Keratinocyte (primary cell): ENCODE results near the gene UBR3. TPM values are rescaled to one million over a fixed set of nuclear protein-coding genes. Genes with fewer than 3 reads are reported as not detected.
A peak's percentile ranks its signal among the peaks of the same experiment; 100 is the strongest.

ENCODE experiments used
- DNase-seq: peaks from one replicate; pipeline ENCODE4 v3.0.0-alpha.2; 2011; ENCODE audit warnings: low read depth, missing footprints, low spot score
- FAIRE-seq: peaks from 2 replicates; lab custom pipeline; 2011; peaks lifted over from hg19 to GRCh38; lab: Jason Lieb, UNC
- H2AFZ ChIP-seq: 2 replicates; pipeline ENCODE4 v1.6.0; 2012; ENCODE audit warnings: low read length, control low read depth, inconsistent platforms; ENCODE audit not compliant: control insufficient read depth
- H3K27ac ChIP-seq: 2 replicates; pipeline ENCODE4 v1.5.1; 2011; ENCODE audit warnings: low read length; ENCODE audit not compliant: control insufficient read depth, insufficient read depth
- H3K27me3 ChIP-seq: 3 replicates; pipeline ENCODE4 v1.6.0; 2011; ENCODE audit warnings: low read length; ENCODE audit not compliant: control insufficient read depth, insufficient read depth; ENCODE audit errors: extremely low read depth
- H3K36me3 ChIP-seq, 2 experiments: 2 replicates in 1 of 2; 3 replicates in 1 of 2; pipeline ENCODE4 v1.5.1; 2011; ENCODE audit warnings: low read length in 2 of 2, mild to moderate bottlenecking in 1 of 2; ENCODE audit not compliant: control insufficient read depth in 2 of 2, insufficient read depth in 2 of 2; ENCODE audit errors: extremely low read depth in 1 of 2
- H3K4me1 ChIP-seq: 3 replicates; pipeline ENCODE4 v1.5.1; 2011; ENCODE audit warnings: low read length; ENCODE audit not compliant: control insufficient read depth, insufficient read depth; ENCODE audit errors: extremely low read depth
- H3K4me2 ChIP-seq: 3 replicates; pipeline ENCODE4 v1.6.0; 2011; ENCODE audit warnings: low read depth, low read length; ENCODE audit not compliant: control insufficient read depth, insufficient read depth; ENCODE audit errors: extremely low read depth
- H3K4me3 ChIP-seq, 3 experiments: fragments of 200-600 bp in 1 of 3; sonication (generic) in 1 of 3; 2 replicates in 2 of 3; 3 replicates in 1 of 3; pipeline ENCODE4 v1.5.1; 2011 to 2016; ENCODE audit warnings: low read length in 3 of 3, mild to moderate bottlenecking in 3 of 3, control low read depth in 2 of 3, inconsistent platforms in 1 of 3, low read depth in 1 of 3, mixed read lengths in 1 of 3, mixed run types in 1 of 3, moderate library complexity in 1 of 3; ENCODE audit not compliant: control insufficient read depth in 2 of 3, insufficient read depth in 2 of 3; ENCODE audit errors: extremely low read depth in 1 of 3
- H3K79me2 ChIP-seq: 2 replicates; pipeline ENCODE4 v1.6.0; 2012; ENCODE audit warnings: low read length; ENCODE audit not compliant: control insufficient read depth, insufficient read depth
- H3K9ac ChIP-seq: 3 replicates; pipeline ENCODE4 v1.6.0; 2011; ENCODE audit warnings: low read length; ENCODE audit not compliant: control insufficient read depth, insufficient read depth; ENCODE audit errors: extremely low read depth
- H3K9me1 ChIP-seq: 3 replicates; pipeline ENCODE4 v1.6.0; 2011; ENCODE audit warnings: low read length; ENCODE audit not compliant: control insufficient read depth, insufficient read depth; ENCODE audit errors: extremely low read depth
- H3K9me3 ChIP-seq: 2 replicates; pipeline ENCODE4 v1.5.1; 2012; ENCODE audit warnings: low read depth, low read length; ENCODE audit not compliant: control insufficient read depth
- H4K20me1 ChIP-seq: 3 replicates; pipeline ENCODE4 v1.6.0; 2011; ENCODE audit warnings: low read length; ENCODE audit not compliant: control insufficient read depth, insufficient read depth; ENCODE audit errors: extremely low read depth
- EZH2 ChIP-seq: IDR thresholded peaks from one replicate; pipeline ENCODE4 v1.6.1; 2012; ENCODE audit warnings: inconsistent platforms, mild to moderate bottlenecking, low read length, moderate library complexity
- dilution Hi-C: fragments of 300-500 bp; cut with MboI; formaldehyde crosslinking; loops from one replicate; pipeline ENCODE4 v1.7.0; 2020; ENCODE audit warnings: low sequenced_read_pairs; ENCODE audit not compliant: extremely low pct_ligation_motif_present
- polyA plus RNA-seq, 5 experiments: library from polyadenylated mRNA; depleted of rRNA in 3 of 5; stranded (reverse) in 3 of 5; stranded (forward) in 1 of 5; unstranded in 1 of 5; fragments of >200 nt; gene quantifications; 1 replicate in 1 of 5; 2 replicates in 3 of 5; 3 replicates in 1 of 5; pipeline versions ENCODE4 v1.2.1 to v1.2.3, GENCODE V29; 2011 to 2012; ENCODE audit warnings: missing spikeins in 2 of 5, low read depth in 1 of 5, low replicate concordance in 1 of 5
- TF ChIP-seq, protein P1 (sequence below), 3 experiments: IDR thresholded peaks in 1 of 3; conservative IDR thresholded peaks in 1 of 3; optimal IDR thresholded peaks in 1 of 3; 2 replicates in 2 of 3; 3 replicates in 1 of 3; pipeline versions ENCODE3 to v1.5.1; 2011; ENCODE audit warnings: low read length in 3 of 3, mild to moderate bottlenecking in 3 of 3, moderate library complexity in 2 of 3, control low read depth in 1 of 3, inconsistent platforms in 1 of 3; ENCODE audit not compliant: insufficient read depth in 2 of 3; ENCODE audit errors: extremely low read depth in 1 of 3

Gene UBR3
- polyA plus RNA-seq, 1 donor (not counting 4 experiments of a cell fraction or from before 2014, with no cell fraction given): 14.7 TPM

DNA sequence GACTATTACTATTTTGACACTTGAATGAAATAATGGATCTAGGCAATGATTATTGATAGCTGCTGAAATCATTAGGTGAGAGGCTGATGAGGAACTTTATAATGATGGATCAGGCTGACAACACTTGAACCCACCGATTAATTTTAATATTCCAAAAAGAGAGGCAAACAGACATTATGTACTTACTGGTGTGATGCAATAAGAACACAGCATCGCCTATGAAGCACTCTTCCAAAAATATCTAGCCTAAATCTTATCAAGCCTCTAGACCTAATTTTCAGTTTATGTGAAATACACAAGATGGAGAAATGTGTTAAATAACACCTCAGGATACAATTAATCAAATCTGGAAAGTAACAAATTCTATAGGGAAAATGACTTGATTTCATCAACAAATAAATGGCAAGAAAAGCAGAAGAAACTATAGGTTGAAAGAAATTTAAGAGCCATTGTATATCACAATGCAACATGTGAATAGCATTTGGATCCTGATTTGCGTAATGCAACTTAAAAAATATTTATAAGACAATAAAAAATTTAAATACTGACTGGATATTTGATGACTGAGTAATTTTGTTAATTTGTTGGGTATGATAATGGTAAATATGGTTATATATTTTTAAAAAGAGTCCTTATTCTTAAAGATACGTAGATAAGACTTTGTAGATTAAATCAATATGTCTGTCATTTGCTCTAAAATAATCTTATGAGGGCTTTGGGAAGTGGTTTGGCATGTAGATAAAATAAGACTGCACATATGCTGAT is 45.8 kb upstream of the UBR3 start:
- DNase-seq (no peak), FAIRE-seq (no peak)
- Histone ChIP-seq H3K4me2 (no peak overlapping the region), H4K20me1 (no peaks in the 10 kb centered on the region), H3K36me3 (no peaks in the 10 kb centered on the region), H3K9me1 (no peaks in the 10 kb centered on the region), H3K4me1 (no peaks in the 10 kb centered on the region), H3K79me2 (no peaks in the 10 kb centered on the region), H3K9me3 (no peaks in the 10 kb centered on the region), H2AFZ (no peak overlapping the region), H3K27me3 (no peaks in the 10 kb centered on the region), H3K27ac (no peak overlapping the region), H3K9ac (no peak overlapping the region), H3K4me3 (no peak overlapping the region)
- TF ChIP-seq, protein P1, sequence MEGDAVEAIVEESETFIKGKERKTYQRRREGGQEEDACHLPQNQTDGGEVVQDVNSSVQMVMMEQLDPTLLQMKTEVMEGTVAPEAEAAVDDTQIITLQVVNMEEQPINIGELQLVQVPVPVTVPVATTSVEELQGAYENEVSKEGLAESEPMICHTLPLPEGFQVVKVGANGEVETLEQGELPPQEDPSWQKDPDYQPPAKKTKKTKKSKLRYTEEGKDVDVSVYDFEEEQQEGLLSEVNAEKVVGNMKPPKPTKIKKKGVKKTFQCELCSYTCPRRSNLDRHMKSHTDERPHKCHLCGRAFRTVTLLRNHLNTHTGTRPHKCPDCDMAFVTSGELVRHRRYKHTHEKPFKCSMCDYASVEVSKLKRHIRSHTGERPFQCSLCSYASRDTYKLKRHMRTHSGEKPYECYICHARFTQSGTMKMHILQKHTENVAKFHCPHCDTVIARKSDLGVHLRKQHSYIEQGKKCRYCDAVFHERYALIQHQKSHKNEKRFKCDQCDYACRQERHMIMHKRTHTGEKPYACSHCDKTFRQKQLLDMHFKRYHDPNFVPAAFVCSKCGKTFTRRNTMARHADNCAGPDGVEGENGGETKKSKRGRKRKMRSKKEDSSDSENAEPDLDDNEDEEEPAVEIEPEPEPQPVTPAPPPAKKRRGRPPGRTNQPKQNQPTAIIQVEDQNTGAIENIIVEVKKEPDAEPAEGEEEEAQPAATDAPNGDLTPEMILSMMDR (optimal IDR thresholded peaks at IDR 0.05 in 1 of 3, IDR thresholded peaks at IDR 0.05 in 1 of 3, conservative IDR thresholded peaks at IDR 0.05 in 1 of 3; ENCODE audit: extremely low read depth in 1 of 3, insufficient read depth in 2 of 3, low read length in 3 of 3): no peak
- no peak for TF ChIP-seq EZH2
- dilution Hi-C loops: no loop called here

DNA sequence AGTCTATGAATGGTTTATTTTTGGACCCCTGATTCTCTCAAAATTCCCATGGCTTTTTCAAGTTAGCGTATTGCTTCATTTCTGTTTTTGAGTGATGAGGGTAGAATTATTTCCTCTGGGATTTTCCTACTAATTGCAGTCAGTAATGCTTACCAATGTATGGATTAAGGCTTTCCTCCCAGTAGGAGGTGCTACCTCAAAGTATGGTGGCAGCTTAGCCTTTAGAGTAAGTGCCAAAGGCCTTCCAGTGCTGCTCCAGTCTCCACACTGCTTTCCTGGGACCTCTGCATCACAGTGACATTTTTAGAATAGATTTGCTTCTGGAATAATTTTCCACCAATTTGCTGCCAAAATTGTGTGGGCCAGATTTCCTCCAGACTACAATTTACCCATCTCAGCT is 44.7 kb upstream of the UBR3 start:
- Histone ChIP-seq H3K9me1 (no peaks in the 10 kb centered on the region), H3K27me3 (no peaks in the 10 kb centered on the region), H3K4me3 (no peak overlapping the region), H4K20me1 (no peaks in the 10 kb centered on the region), H2AFZ (no peak overlapping the region), H3K4me2 (no peak overlapping the region), H3K79me2 (no peaks in the 10 kb centered on the region), H3K9me3 (no peaks in the 10 kb centered on the region), H3K27ac (no peak overlapping the region), H3K9ac (no peak overlapping the region), H3K4me1 (no peaks in the 10 kb centered on the region), H3K36me3 (no peaks in the 10 kb centered on the region)
- no peak for FAIRE-seq
- no peak for TF ChIP-seq EZH2
- TF ChIP-seq, protein P1 (optimal IDR thresholded peaks at IDR 0.05 in 1 of 3, IDR thresholded peaks at IDR 0.05 in 1 of 3, conservative IDR thresholded peaks at IDR 0.05 in 1 of 3; ENCODE audit: extremely low read depth in 1 of 3, insufficient read depth in 2 of 3, low read length in 3 of 3): peak in 1 of 3 experiments; percentile 5
- DNase-seq: no peak
- dilution Hi-C loops: no loop called here
